Mesothelial cell of epicardium (in vitro differentiated cells): ENCODE measurements around the gene SDR39U1. TPM values are rescaled to one million over a fixed set of nuclear protein-coding genes. Genes with fewer than 3 reads are reported as not detected.
"Not testable (repeated sequence)": the region's sequence is repeated elsewhere in the genome, so short reads cannot be mapped to it uniquely, and the experiment has no call there.

Experiments
- DNase-seq, 2 experiments: peaks; one replicate each; pipeline ENCODE4 v3.0.0; 2021; ENCODE audit warnings: low spot score in 2 of 2; ENCODE audit not compliant: unreplicated experiment in 2 of 2
- H3K27ac Mint-ChIP-seq: 2 replicates; pipeline ENCODE4 v1.8.0; 2021; ENCODE audit warnings: mixed read lengths
- H3K27me3 Mint-ChIP-seq: 2 replicates; pipeline ENCODE4 v1.8.0; 2021; ENCODE audit warnings: low read depth, mixed read lengths
- H3K36me3 Mint-ChIP-seq: 2 replicates; pipeline ENCODE4 v1.8.0; 2021; ENCODE audit warnings: mixed read lengths
- H3K4me1 Mint-ChIP-seq: 2 replicates; pipeline ENCODE4 v1.8.0; 2021; ENCODE audit warnings: mixed read lengths
- H3K4me3 Mint-ChIP-seq: 2 replicates; pipeline ENCODE4 v1.8.0; 2021; ENCODE audit warnings: mild to moderate bottlenecking, moderate library complexity, mixed read lengths
- H3K9me3 Mint-ChIP-seq: 2 replicates; pipeline ENCODE4 v1.8.0; 2021; ENCODE audit warnings: mixed read lengths
- total RNA-seq: library from RNA; stranded (reverse); gene quantifications from 3 replicates; pipeline ENCODE4 v1.2.1, GENCODE V29; 2021
- TF ChIP-seq, protein P1 (sequence below): fragments of 200-600 bp; sonication (generic); IDR thresholded peaks from one replicate; pipeline ENCODE4 v1.5.0; 2021; ENCODE audit warnings: antibody characterized with exemption; ENCODE audit not compliant: unreplicated experiment

SDR39U1 gene
- total RNA-seq, 1 donor from 2014 or later: 69.3 TPM

GRCh38 chr14:24463017-24463883, 20.7 kb upstream of the SDR39U1 start:
- Mint-ChIP-seq H3K4me3 (no peak overlapping the region), H3K27ac (no peak overlapping the region), H3K9me3 (peaks cover 10% of the 10 kb centered on the region), H3K4me1 (no peaks in the 10 kb centered on the region), H3K27me3 (no peaks in the 10 kb centered on the region), H3K36me3 (peaks cover 9% of the 10 kb centered on the region)
- no peak for DNase-seq
- TF ChIP-seq, protein P1, sequence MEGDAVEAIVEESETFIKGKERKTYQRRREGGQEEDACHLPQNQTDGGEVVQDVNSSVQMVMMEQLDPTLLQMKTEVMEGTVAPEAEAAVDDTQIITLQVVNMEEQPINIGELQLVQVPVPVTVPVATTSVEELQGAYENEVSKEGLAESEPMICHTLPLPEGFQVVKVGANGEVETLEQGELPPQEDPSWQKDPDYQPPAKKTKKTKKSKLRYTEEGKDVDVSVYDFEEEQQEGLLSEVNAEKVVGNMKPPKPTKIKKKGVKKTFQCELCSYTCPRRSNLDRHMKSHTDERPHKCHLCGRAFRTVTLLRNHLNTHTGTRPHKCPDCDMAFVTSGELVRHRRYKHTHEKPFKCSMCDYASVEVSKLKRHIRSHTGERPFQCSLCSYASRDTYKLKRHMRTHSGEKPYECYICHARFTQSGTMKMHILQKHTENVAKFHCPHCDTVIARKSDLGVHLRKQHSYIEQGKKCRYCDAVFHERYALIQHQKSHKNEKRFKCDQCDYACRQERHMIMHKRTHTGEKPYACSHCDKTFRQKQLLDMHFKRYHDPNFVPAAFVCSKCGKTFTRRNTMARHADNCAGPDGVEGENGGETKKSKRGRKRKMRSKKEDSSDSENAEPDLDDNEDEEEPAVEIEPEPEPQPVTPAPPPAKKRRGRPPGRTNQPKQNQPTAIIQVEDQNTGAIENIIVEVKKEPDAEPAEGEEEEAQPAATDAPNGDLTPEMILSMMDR: no peak

DNA sequence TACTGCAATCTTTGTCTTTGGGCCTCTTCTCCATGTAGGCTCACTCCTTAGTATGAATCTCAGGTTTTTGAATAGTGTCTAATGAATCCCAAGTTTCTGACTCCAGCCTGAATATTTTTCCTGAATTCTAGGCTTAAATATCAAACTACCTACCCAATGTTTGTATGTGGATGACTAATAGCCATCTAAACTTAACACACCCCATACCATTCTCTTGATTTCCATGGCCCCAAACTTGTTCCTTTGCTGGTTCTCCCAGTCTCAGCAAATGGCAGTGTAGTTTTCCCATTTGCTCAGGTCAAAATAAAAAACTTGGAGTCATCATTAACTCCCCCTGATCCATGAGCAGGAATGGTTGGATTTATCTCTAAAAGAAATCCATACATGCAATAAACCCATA, 18.8 kb upstream of the SDR39U1 start:
- H3K4me3 Mint-ChIP-seq: no peak overlapping the region
- H3K9me3 Mint-ChIP-seq: peaks cover 14% of the 10 kb centered on the region
- DNase-seq: no peak
- H3K27me3 Mint-ChIP-seq: no peaks in the 10 kb centered on the region
- H3K4me1 Mint-ChIP-seq: no peaks in the 10 kb centered on the region
- H3K36me3 Mint-ChIP-seq: peaks cover 11% of the 10 kb centered on the region
- no peak overlapping the region for H3K27ac Mint-ChIP-seq
- TF ChIP-seq, protein P1: no peak

GRCh38 chr14:24459331-24459730, 16.8 kb upstream of the SDR39U1 start:
- DNase-seq: no peak
- Mint-ChIP-seq H3K27ac (no peak overlapping the region), H3K27me3 (no peaks in the 10 kb centered on the region), H3K36me3 (peaks cover 19% of the 10 kb centered on the region), H3K4me3 (no peak overlapping the region), H3K9me3 (peaks cover 16% of the 10 kb centered on the region), H3K4me1 (no peaks in the 10 kb centered on the region)
- TF ChIP-seq, protein P1: no peak

DNA sequence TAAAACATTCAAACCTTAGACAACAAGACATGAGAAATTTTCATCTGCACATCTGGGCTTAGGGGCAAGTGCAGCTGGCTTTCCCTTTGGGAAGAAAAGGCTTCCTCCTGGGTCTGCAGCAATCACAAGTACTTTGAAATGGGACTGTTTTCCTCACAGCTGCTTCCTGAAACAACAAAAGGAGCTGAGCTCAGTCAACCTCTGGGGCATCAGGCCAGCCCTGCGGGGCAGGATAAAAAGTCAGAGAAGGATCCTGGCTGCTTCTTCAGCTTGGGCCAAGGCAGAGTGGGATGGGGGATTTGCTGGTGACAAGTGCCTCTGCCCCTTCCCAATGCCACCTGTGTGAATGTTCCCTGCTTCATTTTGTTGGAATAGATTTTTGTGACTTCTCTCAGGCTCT, 16.2 kb upstream of the SDR39U1 start:
- Mint-ChIP-seq H3K36me3 (peaks cover 25% of the 10 kb centered on the region), H3K4me1 (no peaks in the 10 kb centered on the region), H3K27ac (no peak overlapping the region), H3K27me3 (no peaks in the 10 kb centered on the region), H3K9me3 (peaks cover 22% of the 10 kb centered on the region), H3K4me3 (no peak overlapping the region)
- DNase-seq: no peak
- TF ChIP-seq, protein P1: no peak

DNA sequence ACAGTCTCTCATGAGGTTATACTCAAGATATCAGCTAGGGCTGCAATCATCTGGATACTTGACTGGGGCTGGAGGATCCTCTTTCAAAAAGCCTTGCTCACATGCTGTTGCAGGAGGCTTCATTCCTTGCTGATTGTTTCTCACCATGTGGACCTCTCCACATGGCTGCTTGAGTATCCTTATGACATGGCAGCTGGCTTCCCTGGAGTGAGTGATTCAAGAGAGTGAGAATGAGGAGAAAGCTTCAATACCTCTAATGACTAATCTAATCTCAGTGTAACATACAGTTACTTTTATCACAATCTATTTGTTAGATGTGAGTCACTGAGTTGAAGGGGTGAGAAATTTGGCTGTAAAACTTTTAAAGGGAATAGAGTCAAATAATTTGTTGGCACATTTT, 14.4 kb upstream of the SDR39U1 start:
- H3K9me3 Mint-ChIP-seq: peaks cover 31% of the 10 kb centered on the region
- TF ChIP-seq, protein P1: no peak
- H3K36me3 Mint-ChIP-seq: peaks cover 38% of the 10 kb centered on the region
- H3K27ac Mint-ChIP-seq: no peak overlapping the region
- no peaks in the 10 kb centered on the region for H3K27me3 Mint-ChIP-seq
- no peak for DNase-seq
- no peak overlapping the region for H3K4me3 Mint-ChIP-seq
- H3K4me1 Mint-ChIP-seq: no peaks in the 10 kb centered on the region

- not testable (repeated sequence) for DNase-seq, H3K27ac Mint-ChIP-seq, H3K4me1 Mint-ChIP-seq, H3K4me3 Mint-ChIP-seq, H3K27me3 Mint-ChIP-seq
- Mint-ChIP-seq H3K36me3 (peaks cover 65% of the 10 kb centered on the region), H3K9me3 (peaks cover 32% of the 10 kb centered on the region)
Measured at GRCh38 chr14:24450828-24451227, 8.3 kb upstream of the SDR39U1 start.
